NCI-H1105 treated with DMSO at 0.1 percent for 48 hours (cell line): ENCODE results near the gene TMEM201.
A peak's percentile ranks its signal among the peaks of the same experiment; 100 is the strongest.

Experiments
- DNase-seq: peaks from one replicate; lab custom pipeline; 2025; lab: John Stamatoyannopoulos, UW

TMEM201 gene

DNA sequence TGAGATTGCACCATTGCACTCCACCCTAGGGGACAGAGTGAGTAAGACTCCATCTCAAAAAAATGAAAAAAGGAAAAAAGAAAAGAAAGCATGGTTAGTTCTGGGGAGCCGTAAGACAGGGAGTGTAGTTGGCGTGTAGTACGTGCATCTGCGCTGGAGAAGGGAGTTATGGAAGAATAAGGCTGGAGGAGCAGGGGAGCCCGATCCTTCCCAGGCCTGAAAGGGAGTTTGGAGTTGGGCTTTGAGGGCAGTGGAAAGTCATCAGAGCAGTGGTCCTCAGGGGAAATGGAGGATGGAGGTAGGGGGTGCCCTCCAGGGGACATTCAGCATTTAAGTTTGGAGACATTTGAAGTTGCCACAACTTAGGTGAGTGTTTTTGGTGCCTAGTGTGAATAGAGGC lies 11.3 kb upstream of the TMEM201 start:
- no peak for DNase-seq

DNA sequence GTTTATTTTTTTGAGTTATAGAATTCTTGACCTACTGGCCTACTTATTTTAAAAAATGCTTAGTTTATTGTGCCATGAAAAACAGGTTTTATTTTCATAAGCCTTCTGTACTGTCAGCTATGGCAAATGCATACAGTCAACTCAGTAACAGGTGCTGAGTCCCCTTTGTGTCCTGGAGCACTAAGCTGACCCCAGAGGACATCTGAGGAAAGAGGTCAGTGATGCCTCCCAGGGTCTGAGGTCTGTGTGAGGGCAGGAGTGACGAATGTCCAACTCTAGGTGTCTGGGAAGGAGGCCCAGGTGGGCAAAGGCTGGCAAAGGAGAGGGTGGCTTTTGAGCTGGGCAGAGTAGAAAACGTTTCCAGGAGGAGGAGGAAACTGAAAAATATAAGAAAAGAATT lies 7.8 kb upstream of the TMEM201 start:
- DNase-seq: no peak

DNA sequence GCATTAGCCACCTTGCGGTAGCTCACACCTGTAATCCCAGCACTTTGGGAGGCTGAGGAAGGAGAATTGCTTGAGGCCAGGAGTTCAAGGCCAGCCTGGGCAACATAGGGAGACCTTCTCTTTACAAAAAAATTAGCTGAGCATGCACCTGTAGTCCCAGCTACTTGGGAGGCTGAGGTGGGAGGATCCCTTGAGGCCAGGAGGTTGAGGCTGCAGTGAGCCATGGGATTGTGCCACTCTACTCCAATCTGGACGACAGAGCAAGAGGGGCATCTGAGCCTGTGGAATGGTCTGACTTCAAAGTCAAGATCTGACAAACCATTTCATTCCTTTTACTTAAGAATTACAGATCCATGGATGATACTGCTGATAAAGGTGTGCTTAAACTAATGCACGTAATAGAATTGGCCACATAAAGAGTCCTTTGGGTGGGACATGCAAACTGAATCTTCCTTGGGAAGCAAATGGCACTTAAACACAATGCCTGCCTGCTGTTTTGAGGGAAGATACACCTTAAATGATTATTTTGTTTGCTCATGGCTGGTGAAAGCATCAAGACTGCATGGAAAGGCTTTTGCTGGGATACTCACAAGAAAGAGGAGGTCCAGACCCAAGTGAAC lies 2.5 kb upstream of the TMEM201 start:
- no peak for DNase-seq

DNA sequence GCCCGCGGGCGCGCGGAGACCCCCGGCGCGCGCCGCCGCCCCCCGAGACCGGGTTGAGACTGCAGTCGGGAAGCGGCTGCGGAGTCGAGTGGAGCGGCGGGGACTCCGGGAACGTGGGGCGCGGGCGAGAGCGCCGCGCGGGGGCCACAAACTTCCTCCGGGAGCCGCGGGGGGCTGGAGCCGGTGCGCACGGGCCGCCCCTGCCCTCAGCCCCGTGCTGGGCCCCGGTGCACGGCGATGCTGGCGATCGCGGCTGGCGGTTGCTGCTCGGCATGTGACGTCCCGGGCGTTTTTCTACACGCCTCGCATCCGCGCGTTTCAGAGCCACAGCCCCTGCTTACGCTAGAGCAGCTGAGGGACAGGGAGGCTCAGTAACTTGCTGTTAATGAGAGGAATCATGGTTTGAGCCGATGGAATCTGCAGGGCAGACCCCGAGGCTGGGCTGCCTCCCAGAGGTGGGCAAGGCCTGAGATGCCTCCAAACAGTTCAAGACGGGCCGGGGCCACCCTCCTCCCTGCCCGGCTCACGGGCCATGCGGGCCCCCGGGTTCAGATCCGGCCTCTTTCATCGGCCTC lies 520 bp downstream of the TMEM201 start:
- DNase-seq: no peak

DNA sequence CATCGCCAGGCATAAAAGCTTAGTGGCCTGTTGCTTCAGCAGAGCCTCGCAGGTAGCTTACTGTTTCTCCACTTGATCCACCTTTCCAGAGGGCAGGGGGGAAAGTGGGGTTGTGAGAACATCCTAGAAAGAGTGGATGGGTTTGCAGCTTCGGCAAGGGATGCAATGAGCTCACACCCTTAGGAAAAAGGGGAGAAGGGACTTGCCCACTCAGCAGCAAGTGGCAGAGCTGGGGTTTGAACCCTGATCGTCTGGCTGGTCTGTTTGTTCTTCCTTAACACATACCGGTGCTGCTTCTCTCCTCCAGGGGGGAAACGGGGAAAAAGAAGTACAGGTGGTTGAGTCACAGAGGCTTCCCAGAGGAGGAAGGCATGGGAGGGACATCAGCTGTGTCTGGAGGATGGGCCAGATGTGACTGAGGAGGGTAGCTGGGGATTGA lies 1.0 kb downstream of the TMEM201 start:
- no peak for DNase-seq

DNA sequence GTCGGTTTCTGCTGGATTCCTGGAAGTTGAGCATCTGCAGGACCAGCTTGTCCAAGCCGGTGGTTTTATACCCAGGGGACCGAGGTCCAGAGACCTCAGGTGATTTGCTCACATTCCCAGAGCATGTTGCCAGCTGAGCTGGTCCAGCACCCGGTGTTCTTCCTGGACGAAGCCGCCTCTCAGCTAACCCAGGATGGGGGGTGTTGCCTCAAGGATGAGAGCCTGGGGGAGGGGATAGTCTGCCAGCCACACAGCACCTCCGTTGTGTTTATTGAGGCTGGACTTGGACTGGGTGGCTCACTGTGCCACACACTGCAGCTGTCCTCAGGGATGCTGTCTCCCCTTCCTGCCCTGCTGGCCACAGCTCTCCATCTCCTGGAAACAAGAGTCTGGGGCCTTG lies 1.5 kb downstream of the TMEM201 start:
- DNase-seq: no peak

DNA sequence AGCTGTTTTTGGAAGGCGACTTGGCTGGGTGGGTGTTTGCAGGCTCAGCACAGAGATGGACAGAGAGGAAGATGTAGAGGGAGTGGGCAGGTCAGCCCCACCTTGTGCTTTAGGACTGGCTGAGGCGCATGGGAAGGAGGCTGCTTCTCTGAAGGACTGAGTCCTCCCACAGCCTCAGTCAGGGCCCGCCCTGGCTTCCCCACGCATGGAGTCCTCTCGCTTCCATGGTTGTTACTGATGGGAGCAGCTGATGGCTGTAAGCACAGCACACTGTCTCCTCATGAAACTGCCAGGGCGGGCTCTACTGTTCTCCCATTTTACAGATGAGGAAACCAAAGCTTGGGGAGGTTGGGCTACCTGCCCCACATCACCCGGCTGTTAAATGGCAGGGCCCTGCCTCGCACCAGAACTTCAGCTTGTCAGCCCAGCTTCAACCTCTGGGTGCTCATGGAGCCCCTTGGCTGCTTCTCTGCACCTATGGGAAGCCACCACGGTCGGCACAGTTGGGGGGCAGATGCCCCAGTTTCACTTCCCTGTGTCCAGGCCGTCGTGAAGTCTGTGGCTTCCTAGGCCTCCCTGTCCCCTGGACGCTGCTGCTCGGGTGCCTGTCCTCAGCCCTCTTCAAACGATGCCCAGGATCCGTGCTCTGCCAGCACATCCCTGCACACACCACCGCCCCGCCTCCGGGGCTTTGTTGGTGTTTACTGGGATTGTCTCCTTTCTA lies 2.4 kb downstream of the TMEM201 start:
- no peak for DNase-seq

DNA sequence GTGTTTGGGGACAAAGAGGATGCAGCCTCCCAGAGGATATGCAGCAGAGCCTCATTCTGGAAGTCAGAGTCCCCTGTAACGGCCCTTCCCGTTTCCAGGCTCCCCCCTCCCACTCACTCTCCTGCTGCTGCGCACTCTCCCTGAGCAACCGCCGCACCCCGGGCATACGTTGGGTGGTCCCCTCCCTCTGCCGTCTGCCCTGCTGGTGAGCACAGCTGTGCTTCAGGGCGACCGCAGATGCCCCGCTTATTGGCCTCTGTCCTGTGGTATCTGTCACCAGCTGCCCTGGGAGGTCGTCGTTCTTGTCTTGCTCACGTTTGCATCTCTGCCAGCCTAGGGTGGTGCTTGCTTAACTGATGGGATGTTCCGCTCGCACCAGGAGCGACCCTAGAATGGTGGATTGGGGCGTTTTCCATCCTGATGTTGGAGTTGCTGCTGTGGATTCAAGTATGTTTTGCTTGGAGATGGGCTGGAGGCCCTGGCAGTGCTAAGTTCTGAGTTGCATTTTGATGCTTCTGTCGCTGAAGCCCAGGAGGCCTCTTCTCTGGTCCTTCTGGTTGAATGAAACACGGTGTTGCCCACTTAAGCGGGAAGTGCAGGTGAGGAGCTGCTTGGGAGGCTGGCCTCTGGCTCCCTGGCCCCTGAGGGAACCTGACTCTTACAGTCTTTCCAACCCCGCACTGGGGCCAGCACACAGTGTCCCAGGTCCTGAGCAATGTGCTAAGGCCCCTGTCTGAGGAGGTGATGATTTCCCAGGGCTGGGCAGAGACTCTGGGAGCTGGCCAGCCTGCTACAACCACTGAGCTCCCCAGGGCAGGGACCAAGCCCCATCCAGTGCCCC lies 3.2 kb downstream of the TMEM201 start:
- no peak for DNase-seq

DNA sequence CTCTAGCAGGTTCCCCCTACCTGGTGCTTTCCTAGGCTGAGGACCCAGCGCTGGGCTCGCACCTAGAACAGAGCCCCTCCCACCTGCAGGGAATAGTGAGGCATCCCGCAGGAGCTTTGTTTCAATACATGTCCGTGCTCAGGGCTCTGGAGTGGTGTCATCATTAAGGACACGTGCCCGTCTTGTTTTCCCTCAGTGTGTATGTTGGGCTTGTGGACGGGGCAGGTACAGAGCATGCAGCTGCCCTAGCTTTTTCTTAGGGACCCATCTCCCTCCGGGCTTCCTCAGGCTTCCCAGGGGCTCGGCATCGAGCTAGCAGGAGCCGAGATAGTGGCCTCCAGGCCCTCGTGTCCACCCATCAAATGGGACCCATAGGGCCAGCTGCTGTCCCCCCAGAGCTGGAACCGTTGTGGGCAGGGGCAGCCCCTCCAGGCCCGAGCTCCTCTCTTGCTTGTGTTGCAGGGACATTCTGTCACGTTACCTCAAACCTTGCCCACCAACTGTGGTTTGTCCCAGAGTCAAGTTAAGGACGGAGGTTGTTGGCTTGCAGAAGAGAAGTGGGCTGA lies 3.9 kb downstream of the TMEM201 start:
- DNase-seq: no peak

DNA sequence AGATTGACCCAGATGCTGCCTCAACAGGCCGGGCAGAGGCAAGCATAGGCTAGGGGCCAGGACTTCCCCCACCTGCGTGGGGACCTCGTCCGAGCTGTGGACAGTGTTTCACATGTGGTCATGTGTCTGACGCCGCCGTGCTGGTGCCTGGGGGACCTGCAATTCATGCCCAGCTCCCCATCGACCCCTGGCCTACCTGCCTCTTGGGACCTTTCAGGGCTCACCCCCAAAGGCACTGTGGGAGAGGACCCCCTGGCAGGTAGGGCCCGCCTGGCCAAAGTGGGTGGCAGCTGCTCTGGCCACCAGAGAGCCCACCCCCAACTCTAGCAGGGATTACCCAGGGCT lies 4.4 kb downstream of the TMEM201 start:
- DNase-seq: no peak

DNA sequence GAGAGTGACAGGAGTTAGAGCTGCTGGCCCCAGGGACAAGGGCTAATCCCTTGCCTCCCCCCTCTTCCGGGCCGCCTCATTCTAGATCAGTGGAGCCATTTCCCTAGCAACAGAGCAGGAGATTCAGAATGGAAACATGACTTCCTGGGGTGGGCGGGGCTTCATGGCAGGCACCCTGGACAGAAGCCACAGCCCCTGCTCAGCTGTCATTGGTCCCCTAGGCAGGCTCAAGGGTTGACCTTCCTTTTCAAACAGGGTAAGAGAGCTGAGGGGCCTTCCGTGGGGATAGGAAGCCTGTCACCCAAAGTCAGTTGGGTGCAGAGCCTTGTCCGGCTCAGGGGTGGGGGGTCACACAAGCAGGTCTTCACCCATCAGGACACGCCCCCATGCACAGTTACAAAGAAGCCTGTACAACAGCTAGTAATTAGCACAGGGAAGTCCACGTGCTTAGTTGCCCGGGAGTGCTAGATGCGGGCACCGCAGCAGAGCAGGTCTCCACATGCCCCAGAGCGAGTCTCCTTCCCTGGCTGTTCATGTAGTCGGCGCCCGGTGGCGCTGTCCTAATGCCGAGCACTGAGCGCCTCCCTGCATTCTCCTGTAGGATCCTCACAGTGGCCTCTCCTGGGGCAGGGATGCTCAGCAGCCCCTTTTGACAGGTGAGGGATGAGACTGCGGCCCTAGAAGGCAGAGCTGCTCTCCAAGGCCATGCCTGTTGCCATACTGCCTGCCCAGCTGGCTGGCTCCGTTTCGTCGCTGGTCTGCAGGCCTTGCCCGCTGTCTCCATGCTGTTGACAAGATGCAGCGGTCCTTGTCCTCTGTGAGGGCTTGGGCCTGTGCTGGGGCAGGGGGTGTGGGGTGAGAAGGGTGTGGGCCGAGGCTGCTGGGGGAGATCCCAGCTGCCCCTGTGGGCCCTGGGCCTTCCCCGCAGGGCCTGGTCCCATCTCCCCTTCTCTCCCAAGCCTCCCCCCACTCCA lies 5.1 kb downstream of the TMEM201 start:
- peak; percentile 90 for DNase-seq

DNA sequence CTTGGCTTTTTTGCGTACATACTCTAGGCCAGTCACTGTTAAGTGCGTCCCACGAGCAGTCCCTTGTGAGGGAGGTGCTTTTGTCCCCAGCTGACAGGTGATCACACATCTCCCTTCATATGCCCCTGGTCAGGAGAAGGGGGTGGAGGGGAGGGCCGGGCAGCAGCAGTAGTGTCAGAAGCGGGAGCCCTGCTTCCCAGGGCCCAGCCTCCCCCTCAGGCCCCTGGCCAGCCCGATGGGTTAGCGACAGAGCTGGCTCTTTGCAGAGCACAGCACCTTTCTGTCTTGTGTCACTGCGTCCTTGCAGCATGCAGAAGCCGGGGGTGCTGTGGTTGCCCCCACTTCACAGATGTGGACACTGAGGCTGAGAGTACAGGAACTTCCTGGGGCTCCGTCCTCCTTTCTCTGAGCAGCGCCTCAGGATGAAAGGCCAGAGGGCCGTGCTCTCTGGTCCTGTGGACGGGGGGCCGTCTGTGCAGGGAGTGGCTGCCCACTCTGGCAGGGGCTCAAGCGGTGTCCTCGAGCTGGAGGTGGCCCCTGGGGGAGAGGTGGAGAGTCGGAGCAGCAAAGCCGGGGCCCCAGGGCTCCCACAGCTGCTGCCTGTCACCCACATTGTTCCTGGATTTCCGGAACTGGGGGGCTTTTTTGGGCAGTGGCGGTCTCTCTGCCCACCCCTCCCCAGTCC lies 5.9 kb downstream of the TMEM201 start:
- no peak for DNase-seq

DNA sequence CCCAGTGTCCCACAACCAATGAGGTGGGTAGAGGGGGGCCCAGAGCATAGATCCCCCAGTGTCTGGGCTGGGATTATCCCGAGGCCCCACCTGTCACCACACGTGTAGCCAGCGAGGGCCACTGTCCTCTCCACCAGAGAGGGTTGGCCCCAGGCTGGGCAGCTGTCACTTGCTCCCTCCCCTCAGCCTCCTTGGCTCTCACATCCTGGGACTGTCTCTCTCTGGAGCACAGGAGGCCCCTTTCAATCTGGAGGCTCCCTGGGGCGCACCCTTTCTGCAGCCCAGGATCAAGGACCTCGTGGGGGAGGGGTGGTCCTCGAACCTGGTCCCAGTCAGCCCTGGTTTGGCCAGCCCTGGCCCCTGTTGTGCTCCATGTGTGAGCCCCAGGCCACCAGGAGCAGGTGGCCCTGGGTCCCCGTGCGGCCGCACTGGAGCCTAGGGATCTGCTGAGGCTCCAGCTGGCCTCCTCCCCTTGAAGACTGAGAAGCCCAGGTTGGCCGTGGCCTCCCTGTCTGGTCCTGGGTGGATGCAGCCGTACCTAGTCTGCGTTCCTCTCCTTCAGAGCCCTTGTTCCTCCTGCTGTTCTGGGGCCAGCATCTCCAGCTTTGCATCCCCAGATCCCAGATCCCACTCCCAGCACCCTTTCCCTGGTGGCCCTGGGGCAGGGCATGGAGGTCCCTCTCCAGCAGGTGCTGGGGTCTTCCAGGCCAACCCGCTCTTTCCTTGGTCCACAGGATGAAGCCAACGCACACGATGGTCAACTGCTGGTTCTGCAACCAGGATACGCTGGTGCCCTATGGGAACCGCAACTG lies 6.7 kb downstream of the TMEM201 start:
- no peak for DNase-seq

DNA sequence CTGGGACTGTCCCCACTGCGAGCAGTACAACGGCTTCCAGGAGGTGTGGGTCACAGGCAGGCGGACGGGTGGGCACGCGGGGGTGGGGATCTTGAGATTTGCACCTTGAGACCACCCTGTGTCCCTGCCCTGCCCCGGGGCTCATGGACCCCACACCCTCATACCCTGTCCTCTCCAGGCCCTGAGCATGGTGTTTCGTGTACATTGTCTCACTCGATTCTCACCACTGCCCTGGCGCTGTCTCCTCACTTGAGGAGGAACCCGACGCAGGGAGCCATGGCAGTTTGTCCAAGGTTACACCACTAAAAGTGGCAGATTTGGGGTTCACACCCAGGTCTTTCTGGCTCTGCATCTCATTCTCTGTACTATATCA lies 7.2 kb downstream of the TMEM201 start:
- DNase-seq: no peak

DNA sequence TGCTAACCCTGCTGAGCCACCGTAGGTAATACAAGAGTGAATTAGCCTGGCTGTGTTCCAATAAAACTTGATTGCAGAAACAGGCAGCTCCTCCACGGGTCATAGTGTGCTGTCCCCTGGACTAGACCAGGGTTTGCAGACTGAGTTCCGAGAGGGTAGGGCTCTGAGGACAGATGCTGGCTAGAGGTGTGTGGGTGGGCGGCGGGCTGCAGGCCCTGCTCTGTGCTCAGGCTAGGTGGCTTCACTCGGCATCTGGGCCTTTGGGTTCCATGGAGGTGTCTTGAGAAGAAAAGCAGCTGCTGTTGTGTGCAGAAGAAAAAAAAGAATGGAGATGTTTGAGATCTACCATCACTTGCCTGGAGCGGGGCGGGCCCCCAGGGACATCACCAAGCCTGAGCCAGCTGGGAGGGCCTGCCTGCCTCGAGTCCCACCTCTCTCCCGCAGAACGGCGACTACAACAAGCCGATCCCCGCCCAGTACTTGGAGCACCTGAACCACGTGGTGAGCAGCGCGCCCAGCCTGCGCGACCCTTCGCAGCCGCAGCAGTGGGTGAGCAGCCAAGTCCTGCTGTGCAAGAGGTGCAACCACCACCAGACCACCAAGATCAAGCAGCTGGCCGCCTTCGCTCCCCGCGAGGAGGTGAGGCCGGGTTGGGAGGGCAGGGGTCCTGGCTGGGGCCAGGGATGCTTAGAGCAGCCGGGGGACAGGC lies 7.9 kb downstream of the TMEM201 start:
- DNase-seq: peak; percentile 40

DNA sequence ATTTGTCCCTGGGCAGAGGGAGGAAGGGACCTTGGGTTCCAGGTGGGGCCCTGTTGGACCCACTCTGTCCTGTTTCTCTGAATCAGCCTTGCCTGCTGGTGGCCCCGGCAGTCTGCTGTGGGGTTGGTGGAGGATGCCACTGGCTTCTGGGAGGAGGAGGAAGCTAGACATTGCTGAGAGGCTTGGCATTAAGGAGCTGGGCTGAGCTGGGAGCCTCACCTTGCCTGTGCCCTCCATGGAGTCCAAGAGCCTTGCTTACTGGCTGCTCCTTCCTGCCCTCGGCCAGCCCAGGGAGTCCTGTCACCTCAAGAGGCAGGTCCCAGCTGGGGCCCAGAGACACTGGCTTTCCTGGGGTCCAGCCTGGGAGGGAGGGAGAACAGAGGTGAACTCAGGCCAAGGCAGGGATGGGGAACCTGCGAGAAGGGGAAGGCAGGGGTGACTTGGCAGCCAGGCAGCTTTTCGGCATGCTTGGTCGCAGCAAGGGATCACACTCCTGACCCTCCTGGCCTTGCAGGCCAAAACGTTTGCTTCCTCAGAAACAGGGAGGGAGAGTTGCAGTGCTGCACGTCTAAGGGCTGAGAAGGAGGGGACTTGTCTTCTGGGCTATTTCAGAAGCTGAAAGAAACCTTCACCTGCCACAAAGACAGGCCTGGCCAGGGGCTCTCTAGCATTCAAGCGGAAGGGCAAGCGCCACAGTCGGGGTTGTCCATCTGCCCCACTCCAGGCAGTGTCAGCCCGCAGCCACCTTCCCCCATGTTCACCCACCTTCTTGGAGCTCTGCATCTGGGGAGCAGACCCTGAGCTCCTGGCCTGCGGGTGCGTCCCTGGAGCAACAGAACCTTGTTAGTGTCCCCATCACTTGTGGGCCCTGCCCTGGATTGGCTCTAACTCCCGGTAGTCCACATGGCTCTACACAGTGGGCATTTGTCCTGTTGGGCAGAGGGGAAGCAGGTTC lies 8.9 kb downstream of the TMEM201 start:
- no peak for DNase-seq

DNA sequence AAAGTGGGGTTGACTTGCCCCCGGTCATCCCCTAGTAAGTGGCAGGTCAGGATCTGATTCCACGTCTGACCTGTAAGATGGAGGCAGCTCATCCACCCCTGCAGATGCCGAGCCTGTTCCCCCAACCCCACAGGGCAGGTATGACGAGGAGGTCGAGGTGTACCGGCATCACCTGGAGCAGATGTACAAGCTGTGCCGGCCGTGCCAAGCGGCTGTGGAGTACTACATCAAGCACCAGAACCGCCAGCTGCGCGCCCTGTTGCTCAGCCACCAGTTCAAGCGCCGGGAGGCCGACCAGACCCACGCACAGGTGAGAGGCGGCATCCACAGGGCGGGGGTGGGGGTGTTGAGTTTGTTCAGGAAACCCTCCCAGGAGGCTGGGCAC lies 9.6 kb downstream of the TMEM201 start:
- DNase-seq: no peak

DNA sequence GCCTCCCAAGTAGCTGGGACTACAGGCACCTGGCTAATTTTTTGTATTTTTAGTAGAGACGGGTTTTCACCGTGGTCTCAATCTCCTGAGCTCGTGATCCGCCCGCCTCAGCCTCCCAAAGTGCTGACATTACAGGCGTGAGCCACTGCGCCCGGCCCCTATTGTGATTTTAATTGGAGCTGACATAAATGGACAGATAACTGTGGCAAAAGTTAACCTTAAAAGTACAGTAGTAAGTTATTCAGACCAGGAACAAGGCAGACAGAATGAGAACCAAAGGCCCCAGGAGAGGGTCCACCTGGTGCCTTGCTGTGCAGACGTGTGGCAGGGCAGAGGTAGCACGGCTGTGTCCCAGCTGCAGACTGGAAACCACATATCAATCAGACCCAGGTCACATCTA lies 11.0 kb downstream of the TMEM201 start:
- DNase-seq: no peak
